Subcutaneous adipose tissue (tissue), 4 donors: ENCODE data around the gene UBTF. TPM values are rescaled to one million over a fixed set of nuclear protein-coding genes. Genes with fewer than 3 reads are reported as not detected.

Source experiments
- CTCF ChIP-seq: fragments of 450-650 bp; IDR thresholded peaks from one replicate; pipeline ENCODE4 v1.5.1; 2016; ENCODE audit warnings: low read depth, mild to moderate bottlenecking, control low read depth, antibody characterized with exemption, moderate library complexity
- total RNA-seq, 4 donors: library from RNA; depleted of rRNA; stranded (reverse); fragments of >200 nt; gene quantifications; one replicate each; pipeline ENCODE4 v1.1.0, GENCODE V29; 2016

Gene UBTF
- total RNA-seq, 4 donors from 2014 or later, result 23.5 to 63.5 (median 35.3) TPM

- TF ChIP-seq CTCF, result no peak
Observed at GRCh38 chr17:44206825-44207155, 12.7 kb downstream of the UBTF start.

- TF ChIP-seq CTCF, result no peak
Observed at GRCh38 chr17:44205962-44206824, 13.3 kb downstream of the UBTF start.

- TF ChIP-seq CTCF, result no peak
Observed at GRCh38 chr17:44204441-44204882, 15.0 kb downstream of the UBTF start.

GRCh38 chr17:44203731-44204440 is 15.6 kb downstream of the UBTF start:
- no peak for TF ChIP-seq CTCF

- TF ChIP-seq CTCF, result no peak
Observed at GRCh38 chr17:44202756-44203155, 16.7 kb downstream of the UBTF start.

GRCh38 chr17:44200478-44201155 is 18.9 kb downstream of the UBTF start:
- TF ChIP-seq CTCF, result no peak
